HG03378 (cell line): Measurements from ENCODE around the gene LDLRAP1.
"Not testable (repeated sequence)": the region's sequence is repeated elsewhere in the genome, so short reads cannot be mapped to it uniquely, and the experiment has no call there.

Experiments used
- ATAC-seq: cut with Tn5 transposase; IDR thresholded peaks from one replicate; pipeline ENCODE4 v1.9.1; 2021; ENCODE audit warnings: mild to moderate bottlenecking, moderate library complexity; ENCODE audit not compliant: unreplicated experiment

LDLRAP1 gene, protein sequence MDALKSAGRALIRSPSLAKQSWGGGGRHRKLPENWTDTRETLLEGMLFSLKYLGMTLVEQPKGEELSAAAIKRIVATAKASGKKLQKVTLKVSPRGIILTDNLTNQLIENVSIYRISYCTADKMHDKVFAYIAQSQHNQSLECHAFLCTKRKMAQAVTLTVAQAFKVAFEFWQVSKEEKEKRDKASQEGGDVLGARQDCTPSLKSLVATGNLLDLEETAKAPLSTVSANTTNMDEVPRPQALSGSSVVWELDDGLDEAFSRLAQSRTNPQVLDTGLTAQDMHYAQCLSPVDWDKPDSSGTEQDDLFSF

DNA sequence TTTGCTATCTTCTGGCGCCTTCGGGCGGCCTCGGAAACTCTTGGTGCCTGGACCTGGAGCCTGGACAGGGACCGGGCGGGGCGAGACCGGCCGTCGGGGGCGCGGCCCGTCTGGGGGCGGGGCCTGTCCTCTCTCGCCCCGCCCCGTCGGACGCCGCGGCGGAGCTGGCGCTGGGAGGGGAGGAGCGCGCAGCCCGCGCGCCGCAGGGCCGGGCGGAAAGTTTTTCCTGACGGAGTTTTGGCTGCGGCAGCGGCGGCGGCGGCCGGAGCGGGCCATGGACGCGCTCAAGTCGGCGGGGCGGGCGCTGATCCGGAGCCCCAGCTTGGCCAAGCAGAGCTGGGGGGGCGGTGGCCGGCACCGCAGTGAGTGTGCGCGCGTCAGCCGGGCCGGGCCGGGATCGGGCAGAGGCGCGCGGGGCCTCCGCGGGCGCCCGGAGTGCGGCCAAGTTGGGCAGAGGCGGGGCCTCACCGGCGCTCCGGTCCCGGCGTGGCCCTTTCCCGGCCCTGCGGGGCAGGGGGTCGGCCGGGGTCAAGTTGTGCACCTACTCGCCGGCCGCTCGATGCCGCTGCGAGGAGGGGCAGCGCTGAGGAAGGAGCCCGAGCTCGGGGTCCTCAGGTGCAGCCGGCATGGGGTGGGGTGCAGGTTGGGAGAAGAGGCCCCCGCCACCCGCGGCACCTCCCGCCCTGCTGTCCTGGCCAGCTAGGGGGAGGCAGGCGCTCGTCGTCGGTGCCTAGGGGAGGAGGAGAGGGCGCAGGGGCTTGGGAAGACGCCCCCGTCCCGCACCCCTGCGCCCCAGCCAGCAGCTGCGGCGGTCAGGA, at the start of gene LDLRAP1:
LDLRAP1 (plus strand) TSS at position 182 of the 818 bp plus-strand sequence; CDS start at position 275, 93 bp downstream.
- no peak for ATAC-seq

DNA sequence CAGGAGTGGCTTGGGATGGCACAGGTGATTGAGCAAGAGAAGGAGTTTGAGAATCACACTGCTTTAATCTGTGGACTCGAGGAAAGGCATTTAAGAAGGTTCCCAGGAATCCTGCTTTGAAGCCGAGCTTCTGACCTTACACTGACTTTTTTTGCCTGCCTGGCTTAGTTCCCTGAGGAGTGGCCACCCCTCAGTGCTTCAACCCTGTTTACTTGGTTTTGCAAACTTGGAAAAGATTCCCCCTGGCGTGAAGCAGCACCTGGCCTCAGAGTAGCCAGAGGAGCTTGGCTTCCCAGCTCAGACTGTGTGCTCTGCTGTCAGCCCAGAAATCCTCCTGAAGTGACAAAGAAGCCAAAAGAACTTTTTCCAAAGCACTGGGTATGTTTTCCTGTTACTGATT, 48.5 kb upstream of the LDLRAP1 start:
- ATAC-seq = no peak

DNA sequence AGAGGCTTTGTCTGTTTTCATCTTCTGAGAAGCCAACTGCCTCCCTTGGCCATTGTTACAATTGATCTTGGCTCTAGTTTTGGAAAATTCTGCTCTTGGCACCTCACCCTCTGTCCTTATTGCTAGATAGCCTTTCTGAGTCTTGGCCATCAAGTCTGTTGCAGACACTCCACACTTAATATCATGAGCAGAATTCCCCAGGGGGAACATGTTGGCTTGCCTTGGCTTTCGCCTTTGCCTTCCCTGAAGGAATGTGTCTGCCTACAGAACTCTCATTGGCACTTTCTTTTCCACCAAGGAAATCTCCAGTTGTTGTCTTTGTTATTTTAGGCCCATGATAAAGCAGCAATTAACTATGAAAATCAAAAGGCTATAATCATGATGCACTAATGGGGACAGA, 42.7 kb upstream of the LDLRAP1 start:
- ATAC-seq = no peak

DNA sequence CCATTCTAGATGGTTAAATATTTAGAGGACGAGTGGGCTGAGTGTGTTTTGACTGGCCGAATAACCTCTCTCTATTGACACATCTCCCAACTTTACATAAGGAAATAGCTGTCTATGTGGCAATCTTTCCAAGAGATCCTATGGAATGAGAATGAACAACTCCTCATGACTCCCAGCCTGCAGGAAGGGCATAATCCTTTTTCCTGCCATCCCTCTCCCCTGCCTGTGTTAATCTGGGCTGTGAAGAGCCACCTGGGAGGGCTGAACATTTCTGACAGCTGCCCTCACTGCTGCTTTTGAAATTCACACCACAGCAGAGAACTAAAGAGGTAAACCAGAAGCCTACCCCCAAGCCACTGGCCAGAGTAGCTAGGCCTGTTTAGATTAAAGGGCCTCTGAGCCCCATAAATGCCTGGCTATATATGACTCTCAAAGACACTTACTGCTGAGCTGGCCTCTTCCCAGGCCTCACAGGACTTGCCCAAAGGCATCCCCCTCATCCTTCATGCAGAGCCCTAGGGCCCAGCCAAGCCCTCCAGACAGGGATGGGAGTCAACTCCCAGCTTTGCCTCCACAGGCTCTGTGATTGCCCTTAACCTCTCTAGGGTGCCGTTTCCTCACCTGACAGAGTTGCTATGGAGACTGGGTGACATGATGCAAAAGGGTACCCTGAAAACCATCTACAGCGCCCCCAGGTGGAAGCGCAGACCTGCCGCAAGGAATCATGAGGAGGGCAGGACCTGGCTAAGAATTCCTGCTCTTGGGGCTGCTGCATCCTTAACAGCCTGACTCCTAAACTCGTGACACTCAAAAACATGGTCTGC, 42.0 kb upstream of the LDLRAP1 start:
- ATAC-seq = no peak

DNA sequence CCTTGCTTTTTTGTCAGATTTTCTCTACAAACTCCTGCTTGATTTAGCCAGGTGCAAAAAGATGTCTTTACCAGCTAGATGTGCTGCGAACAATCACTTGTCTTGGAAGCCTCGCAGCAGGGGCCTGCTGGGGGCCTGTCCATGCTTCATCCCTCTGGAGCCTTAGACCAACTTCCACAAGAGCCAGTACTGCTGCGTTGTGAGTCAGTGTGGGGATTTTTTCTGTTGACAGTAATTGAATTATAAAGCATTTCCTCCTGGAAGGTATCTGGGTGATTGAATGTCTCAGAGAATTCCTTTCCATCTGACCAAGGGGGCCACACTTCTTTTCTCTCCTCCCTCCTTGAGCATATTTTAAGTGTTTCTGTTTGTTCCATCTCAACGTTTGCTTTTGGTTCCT, 40.4 kb upstream of the LDLRAP1 start:
- ATAC-seq = no peak

DNA sequence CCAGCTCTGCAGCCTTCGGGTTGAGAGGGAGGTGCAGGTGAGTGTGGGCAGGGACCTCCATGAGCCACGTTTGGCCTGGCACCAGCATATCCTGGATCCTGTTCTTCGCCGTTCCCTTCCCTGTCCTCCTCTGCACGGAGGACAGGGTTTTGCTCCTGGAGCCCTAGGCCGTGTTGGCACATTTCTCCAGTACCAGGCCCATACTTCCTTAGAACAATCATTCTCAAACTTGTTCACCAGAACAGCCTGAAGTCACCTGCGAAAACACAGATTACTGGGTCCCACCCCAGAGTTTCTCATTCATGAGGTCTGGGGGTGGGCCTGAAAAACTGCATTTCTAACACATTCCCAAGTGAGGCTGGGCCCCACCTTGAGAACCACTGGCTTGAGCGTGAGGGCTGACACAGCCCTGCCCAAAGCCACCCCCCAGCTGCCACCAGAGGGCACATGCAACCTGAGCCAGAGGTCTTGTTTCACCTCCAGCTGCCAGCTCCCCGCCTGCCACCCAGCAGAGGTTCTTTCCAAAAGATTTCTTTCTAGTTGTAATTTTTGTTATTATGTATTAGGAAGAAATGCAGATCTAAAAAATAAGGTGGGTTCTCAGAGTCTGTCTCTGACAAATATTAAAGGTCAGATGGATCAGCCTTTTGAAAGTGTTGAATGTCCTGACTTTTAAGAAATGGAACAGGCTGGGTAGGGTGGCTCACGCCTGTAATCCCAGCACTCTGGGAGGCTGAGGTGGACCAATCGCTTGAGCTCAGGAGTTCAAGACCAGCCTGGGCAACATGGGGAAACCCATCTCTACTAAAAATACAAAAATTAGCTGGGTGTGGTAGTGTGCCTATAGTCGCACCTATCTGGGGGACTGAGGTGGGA, 39.6 kb upstream of the LDLRAP1 start:
- ATAC-seq = no peak

DNA sequence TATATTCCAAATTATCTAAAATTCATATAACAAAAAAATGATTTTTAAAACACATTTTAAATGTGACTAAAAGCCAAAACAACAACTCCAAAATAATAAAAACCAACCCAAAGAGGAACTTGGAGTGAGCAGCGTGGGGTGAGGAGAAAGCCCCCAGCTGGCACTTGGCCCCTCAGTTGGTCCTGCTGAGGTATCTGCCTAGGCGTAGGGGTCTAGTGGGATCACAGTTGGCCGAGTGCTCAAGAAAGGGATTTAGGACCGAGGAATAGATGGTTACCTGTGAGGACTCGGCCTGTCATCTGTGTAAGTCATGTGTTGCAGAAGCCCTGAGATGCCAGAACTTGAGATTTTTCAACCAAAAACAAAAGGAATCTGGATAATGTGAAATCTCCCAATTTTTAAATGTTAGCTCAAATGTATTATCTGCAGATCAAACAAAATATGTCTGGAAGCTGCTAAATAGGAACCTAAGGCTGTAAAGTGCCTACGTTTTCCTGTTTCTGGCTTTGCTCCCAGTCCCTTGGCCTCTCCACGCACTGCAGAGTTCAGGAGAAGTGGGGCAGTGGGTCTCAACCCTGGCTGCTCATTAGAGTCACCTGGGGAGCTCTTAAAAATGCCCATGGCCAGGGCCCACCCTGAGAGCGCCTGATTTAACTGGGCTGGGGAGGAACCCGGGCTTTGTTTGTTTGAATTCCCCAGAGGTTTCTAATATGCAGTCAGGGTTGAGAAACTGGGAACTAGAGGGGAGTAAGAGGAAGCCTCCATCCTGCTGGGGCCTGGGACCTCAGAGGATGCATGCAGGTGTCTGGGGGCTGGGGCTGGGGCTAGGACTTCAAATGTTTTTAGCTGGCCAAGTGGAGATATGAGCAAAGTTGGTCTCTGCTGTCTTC, 38.5 kb upstream of the LDLRAP1 start:
- no peak for ATAC-seq

DNA sequence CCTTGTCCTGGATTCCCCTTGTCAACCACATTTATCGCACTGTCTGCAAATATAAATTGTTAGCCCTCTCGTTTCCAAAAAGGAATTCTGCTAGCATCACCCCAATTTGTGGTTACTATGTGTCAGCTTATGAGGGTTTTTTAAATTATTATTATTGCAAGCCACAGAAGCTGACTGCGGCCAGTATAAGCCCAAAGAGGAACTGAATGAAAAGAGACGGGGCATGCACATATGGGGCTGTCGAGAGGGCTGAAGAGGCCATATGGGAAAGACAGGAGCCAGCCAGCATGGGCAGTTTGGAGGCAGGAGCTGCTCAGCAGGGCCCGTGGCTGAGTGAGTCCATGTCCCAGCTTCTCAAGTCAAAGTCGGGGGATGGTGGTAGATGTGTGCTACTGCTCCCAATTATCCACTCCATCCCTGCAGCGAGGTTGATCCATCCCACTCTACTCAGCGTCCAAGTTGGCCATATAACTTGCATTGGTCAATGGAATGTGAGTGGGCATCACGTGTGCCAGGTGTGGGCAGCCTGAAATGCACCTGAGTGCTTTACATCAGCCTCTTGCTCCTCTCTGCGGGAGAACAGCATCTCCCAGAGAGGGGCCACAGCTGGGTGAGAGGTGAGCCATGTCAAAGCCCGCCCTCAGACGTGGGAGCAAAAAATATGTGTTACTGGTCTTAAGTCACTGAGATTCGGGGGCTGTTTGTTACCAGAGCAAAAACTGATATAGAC, 37.6 kb upstream of the LDLRAP1 start:
- no peak for ATAC-seq

DNA sequence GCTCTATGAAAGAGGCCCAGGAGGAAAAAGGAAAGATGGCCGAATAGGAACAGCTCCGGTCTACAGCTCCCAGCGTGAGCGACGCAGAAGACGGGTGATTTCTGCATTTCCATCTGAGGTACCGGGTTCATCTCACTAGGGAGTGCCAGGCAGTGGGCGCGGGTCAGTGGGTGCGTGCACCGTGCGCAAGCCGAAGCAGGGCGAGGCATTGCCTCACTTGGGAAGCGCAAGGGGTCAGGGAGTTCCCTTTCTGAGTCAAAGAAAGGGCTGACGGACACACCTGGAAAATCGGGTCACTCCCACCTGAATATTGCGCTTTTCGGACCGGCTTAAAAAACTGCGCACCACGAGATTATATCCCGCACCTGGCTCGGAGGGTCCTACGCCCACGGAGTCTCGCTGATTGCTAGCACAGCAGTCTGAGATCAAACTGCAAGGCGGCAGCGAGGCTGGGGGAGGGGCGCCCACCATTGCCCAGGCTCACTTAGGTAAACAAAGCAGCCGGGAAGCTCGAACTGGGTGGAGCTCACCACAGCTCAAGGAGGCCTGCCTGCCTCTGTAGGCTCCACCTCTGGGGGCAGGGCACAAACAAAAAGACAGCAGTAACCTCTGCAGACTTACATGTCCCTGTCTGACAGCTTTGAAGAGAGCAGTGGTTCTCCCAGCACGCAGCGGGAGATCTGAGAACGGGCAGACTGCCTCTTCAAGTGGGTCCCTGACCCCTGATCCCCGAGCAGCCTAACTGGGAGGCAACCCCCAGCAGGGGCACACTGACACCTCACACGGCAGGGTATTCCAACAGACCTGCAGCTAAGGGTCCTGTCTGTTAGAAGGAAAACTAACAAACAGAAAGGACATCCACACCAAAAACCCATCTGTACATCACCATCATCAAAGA, 36.6 kb upstream of the LDLRAP1 start:
- not testable (repeated sequence) for ATAC-seq

DNA sequence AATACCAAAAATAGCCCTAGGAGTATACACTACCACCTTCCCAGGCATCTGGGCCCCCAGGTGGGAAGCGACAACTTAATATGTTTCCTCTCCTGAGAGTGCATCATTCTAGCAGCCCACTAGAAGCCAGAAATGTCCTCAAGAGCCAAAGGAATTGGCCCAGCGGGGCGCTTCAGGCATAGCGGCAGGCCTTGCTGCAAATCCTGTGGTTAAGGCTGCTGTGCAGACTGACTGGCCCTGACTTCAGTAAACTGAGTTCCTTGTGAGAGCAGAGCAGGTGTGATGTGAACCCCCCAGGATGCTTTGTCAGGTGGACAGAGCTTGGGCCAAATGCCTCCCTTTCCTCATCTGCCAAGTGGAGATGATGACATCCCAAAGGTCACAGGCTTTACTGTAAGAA, 29.7 kb upstream of the LDLRAP1 start:
- ATAC-seq = no peak

DNA sequence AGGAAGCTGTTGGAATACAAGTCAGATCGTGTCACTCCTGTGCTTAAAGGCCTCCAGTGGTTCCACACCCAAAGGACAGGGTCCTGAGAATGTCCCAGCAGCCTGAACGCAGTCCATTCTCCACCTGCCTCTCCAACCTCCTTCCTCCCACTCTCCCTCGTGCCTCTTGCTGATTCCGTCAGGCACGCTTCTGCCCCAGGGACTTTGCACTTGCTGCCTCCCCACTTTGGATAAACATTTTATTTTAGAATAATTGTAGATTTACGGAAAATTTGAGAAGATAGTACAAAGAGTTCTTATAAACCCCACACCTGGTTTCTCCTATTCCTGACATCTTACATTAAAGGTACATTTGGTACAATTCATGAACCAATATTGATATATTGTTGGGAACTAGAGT, 28.4 kb upstream of the LDLRAP1 start:
- no peak for ATAC-seq

DNA sequence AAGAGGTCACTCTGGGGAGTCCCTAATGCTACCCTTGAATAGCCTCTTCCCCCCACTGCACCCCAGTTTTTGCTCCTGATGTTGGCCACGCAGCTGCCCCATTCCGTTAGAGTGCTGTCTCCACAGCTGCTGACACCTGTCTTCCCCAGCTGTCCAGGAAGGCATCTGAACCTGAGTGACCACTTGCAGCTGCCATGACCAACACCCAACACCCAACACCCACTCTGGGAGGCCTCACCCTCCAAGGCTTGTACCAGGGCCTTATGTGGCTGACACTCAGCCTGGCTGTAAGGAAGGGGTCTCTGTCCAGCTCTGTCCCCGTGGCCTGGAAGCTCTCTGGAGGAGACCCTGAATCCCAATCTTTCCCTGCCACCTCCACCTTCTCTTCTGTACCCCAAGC, 26.7 kb upstream of the LDLRAP1 start:
- ATAC-seq = no peak

DNA sequence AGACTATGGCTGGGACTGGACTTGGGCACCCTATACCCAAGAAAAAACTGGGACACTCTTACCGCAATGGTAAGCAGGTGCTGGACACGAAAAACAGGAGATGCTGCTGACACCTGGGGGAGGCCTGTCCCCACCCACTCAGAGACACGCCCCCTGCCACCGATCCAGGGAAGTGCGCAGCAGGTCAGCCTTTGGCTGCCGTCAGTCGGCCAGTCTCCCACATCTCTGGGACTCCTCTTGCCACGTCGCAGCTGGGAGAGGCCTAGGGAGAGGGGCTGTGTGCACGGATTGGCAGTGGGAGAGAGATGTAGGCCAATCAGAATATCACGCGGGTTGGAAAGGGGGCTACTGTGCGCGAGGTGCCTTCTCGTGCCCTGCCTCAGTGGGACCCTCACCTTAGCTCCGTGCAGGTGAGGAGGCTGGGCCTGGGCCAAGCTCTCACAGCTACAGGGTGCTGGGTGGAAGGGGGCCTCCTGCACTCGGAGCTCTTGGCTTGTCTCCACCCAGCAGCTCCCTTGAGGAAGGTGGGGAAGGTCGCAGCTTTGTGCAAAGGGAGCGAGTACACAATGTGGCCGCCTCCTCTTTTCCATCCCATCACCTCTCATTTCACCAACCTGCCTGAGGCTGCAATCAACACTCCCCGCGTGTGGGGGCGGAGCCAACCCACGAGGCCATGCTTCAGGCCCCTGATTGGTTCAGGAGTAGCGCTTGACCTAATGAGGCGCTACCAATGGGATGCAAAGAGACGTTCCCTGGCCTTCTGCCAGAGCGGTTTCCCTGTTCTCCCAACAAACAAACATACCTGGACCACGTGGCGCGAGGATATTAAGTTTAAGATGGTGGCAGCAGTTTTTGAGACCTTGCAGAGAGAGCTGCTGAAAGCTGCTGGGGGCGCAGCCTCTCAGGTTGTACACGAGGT, 25.7 kb upstream of the LDLRAP1 start:
- no peak for ATAC-seq

DNA sequence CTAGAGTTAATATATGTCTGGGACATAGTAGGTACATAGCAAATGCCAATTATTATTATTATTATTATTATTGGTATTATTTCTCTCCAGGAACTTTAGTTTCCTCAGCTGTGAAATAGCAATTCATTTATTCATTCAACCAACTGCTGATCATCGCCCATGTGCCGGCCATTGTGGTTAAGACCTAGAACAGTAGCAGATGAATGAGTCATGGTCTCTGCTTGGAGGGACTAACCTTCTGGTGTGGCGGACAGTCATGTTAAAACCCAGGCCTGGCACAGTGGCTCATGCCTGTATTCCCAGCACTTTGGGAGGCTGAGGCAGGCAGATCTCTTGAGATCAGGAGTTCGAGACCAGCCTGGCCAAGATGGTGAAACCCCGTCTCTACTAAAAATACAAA, 23.8 kb upstream of the LDLRAP1 start:
- no peak for ATAC-seq

DNA sequence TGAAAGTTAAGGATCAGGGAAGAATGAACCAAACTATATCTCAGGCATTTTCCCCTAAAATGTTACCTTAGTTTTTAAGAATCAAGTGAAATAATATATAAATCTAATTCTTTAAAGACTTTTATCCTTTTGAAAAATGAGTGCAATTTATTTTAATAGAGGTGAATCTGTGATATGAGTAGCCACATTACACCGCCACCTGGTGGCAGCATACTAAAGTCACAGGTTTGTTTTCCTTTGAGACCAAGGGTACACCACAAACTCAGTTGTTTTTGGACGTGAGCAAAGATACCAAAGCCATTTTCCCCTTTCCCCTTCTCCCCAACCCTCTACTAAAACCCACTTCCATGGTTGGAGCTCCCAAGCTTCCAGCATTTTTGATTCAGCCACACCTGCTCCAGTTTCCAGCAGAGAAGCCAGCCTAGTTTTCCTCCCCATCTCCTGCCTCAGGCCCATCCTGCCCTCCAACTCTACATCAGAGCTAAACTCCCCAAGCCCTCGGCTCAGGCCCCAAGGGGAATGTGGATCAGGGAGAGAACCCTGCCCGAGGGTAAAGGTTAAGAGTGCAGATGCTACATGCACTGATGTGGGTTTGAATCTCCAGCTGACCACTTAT, 22.9 kb upstream of the LDLRAP1 start:
- ATAC-seq = no peak

DNA sequence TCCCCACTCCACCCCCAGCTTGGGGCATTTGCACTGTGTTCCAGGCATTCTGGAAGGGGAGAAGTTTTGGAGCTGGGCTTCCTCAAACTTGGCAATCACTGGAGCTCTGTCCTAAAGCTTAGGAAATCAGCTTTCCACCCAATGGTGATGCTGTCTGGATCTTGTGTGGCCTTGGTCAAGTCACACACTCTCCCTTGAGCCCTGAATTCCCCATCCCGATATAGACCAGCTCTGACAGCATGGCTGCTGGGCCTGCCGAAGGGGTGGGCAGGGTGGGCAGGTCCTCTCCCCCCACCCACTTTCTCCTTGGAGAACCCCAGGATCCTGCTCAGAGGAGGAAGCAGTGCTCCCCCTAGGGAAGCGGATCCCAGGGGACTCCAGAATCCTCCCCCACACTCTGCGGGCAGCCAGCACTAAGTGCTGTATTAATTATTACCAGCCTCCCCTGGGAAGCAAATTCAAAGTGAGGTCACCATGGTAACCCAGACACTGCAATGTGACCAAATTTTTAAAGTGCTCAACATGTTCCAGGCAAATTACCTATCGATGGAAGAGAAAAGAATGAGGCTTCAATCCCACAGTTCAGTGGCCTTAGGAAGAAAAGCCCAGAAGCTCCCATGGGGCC, 21.3 kb upstream of the LDLRAP1 start:
- peak; percentile 48 for ATAC-seq
